Ureter (tissue), 1 donor: Measurements from ENCODE around the gene NDOR1. TPM values are rescaled to one million over a fixed set of nuclear protein-coding genes. Genes with fewer than 3 reads are reported as not detected.
A peak's percentile ranks its signal among the peaks of the same experiment; 100 is the strongest.
"Not testable (repeated sequence)": the region's sequence is repeated elsewhere in the genome, so short reads cannot be mapped to it uniquely, and the experiment has no call there.

Source experiments
- DNase-seq: peaks from one replicate; pipeline ENCODE4 v3.0.0-alpha.2; 2020; ENCODE audit warnings: low spot score
- total RNA-seq: library from RNA; stranded (reverse); gene quantifications from one replicate; pipeline ENCODE4 v1.2.4, GENCODE V29; 2023
- donor health status: DM: yes; HTN: yes; CAD: no.

NDOR1 gene
- total RNA-seq, 1 donor from 2014 or later: 20.3 TPM

DNA sequence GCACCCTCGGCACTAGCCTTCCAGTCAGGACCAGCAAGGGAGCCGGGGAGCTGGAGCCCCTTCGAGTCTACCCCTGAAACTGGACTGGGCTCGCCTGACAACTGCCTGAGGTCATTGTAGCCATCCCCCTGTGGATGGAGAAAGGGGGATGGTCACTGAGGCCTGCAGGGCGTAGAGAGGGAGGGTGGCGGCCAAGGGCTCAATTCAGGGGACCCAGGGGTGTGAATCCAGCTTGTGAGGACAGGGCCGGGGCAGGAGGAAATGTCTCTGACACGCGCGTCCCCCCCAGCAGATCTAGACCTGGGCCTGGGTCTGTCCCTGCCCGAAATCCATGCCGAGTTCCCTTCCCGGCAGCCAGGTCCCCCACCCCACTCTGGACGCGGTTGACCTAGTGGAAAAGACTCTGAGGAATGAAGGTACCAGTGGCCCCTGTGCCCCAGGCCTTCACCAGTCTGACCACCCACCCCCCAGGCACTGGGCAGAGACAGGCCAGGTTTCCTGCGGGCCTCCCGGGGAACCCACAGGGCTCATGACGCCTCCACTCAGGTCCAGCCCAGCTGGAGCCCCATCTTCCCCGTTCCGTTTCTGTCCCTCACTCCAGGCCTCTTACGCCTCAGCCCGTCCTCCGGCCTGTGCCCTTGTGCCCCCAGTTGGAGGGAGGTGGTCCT, 26.0 kb downstream of the NDOR1 start:
- no peak for DNase-seq

DNA sequence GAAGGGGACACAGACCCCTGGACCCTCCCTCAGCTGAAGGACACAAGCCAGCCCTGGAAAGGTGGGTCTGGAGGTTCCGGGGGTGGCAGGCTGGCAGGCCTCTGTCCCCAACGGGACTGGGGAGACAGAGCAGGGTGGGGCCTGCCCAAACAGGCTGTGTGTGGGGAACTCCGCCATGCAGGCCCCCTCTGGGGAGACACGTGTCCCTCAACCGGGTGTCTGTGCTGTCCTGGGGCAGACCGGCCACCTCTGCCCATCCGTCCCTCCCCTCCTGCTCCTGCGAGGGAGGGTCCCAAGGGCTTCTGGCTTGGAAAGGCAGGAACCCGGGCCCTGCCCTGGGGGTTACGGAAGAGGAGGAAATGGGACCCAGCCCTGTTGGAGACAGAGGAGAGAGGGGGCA, 26.6 kb downstream of the NDOR1 start:
- DNase-seq: no peak

DNA sequence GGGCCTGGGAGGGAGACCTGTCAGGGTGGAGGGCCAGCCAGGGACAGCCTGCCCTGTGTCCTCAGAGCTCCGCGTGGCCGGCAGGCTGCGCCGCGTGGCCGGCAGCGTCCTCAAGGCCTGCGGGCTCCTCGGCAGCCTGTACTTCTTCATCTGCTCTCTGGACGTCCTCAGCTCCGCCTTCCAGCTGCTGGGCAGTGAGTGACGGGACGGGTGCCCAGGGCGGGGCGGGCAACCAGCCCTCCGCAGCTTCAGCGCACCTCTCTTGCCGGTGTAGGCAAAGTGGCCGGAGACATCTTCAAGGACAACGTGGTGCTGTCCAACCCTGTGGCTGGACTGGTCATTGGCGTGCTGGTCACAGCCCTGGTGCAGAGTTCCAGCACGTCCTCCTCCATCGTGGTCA, 27.0 kb downstream of the NDOR1 start:
- DNase-seq: no peak

DNA sequence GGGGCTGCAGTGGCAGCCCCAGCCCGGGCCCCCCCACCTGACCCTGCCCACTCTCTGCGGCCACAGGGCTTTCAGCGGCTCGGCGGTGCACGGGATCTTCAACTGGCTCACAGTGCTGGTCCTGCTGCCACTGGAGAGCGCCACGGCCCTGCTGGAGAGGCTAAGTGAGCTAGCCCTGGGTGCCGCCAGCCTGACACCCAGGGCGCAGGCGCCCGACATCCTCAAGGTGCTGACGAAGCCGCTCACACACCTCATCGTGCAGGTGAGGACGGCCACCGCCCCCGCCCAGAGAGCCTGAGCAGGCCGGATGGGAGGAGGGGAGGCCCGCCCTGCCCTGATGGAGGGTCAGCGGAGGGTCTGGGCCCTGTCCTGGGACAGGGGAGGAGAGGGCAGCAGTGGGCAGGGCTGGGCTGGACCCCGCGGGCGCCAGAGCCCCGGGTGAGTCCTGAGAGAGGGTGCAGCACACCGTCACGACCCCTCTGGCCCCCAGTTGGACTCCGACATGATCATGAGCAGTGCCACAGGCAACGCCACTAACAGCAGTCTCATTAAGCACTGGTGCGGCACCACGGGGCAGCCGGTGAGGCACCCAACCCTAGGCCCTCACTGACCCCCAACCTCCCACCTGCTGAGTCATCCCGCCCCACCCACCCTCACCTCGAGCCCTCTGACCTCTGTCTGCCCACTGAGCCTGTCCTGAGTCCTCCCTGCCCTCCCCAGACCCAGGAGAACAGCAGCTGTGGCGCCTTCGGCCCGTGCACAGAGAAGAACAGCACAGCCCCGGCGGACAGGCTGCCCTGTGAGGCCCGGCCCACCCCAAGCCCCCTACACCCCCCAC, 27.9 kb downstream of the NDOR1 start:
- DNase-seq: no peak

DNA sequence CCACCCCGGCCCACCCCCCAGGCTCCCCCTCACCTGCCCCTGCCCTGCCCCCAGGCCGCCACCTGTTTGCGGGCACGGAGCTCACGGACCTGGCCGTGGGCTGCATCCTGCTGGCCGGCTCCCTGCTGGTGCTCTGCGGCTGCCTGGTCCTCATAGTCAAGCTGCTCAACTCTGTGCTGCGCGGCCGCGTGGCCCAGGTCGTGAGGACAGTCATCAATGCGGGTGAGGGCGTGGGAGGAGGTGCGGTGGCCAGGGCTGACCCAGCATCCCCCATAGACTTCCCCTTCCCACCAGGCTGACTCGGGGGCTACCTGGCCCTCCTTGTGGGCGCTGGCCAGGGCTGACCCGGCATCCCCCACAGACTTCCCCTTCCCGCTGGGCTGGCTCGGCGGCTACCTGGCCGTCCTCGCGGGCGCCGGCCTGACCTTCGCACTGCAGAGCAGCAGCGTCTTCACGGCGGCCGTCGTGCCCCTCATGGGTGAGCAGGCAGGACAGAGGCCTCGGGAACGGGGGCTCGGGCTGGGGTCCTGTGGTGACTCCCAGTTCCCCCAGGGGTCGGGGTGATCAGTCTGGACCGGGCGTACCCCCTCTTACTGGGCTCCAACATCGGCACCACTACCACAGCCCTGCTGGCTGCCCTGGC, 28.7 kb downstream of the NDOR1 start:
- DNase-seq: no peak

DNA sequence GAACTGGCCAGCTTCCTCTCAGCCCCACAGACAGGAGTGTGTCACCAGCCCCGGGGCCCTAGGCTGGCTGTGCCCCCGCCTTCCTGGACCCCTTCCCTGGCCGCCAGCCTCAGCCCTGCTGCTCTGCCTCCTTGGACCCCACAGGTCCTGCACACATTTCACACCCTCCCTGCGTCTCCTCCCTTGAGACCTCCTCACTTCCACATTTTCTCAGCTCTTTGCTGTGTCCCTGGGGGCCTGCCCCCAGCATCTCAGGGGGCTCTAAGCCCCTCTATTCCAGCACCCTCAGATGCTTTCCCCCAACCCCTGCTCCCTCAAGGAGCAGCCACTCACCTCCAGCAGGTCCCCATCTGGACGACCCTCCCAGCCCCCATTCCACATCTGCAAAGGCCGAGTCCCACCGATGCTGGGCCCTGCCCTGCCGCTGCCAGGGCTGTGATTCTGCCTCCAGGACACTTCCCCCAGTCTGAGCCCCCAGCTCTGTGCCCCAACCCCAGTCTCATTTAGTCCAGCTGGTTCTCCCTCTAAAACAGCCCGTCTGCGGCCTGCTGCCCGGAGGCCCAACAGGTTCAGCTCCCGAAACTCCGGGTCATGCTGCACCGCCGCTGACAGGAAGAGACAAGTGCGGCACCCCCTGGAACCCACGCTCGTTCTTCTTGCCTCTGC, 29.4 kb downstream of the NDOR1 start:
- DNase-seq: no peak

DNA sequence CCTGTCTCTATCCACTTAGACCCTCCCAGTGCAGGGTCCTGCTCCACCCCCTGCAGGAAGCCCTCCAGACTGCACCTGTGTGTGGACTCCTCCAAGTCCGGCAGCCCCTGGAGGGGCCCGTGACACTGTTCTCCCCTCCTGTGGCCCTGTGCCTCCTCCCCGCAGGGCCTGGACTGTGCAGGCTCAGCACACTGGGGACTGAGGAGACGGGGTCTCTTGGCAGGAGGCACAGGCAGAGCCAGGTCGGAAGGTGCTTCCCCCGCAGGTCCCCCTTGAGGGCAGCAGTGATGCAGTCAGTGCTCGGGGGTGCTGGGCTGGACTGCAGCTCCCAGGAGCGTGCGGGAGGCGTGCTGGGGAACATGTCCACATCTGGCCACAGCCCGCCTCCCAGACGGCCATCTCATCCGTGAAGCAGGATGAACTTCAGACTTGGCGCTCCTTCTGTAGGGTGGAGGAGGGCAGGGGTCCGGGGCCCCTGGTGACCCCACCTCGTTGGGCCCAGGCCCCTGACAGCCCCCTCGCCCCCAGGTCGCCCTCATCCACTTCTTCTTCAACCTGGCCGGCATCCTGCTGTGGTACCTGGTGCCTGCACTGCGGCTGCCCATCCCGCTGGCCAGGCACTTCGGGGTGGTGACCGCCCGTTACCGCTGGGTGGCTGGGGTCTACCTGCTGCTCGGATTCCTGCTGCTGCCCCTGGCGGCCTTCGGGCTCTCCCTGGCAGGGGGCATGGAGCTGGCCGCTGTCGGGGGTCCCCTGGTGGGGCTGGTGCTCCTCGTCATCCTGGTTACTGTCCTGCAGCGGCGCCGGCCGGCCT, 30.1 kb downstream of the NDOR1 start:
- no peak for DNase-seq

DNA sequence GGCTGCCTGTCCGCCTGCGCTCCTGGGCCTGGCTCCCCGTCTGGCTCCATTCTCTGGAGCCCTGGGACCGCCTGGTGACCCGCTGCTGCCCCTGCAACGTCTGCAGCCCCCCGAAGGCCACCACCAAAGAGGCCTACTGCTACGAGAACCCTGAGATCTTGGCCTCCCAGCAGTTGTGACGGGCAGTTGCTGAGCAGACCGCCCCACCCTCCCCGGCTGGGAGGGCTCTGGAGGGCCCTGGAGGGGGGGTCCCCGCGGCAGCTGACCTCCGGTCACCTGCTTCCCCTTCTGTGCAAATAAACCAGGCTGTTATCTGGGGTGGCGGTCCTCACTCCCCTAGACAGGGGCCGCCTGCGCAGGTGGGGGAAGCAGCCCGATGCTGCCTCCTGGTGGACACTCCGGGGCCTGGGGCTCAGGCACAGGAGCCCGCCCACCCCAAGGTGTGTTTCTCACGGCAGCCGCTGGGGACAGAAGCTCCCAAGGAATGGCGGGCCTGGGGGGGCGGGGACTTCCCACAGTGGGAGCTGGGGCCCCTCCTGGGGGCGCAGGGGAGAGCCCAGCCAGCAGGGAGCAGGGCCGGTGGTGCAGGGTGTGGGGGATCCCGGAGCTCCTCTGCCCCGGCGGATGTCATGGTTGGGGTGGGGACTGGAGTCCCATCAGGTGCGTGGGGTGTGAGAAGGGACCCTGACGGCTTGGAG, 30.9 kb downstream of the NDOR1 start:
- peak; percentile 92 for DNase-seq

DNA sequence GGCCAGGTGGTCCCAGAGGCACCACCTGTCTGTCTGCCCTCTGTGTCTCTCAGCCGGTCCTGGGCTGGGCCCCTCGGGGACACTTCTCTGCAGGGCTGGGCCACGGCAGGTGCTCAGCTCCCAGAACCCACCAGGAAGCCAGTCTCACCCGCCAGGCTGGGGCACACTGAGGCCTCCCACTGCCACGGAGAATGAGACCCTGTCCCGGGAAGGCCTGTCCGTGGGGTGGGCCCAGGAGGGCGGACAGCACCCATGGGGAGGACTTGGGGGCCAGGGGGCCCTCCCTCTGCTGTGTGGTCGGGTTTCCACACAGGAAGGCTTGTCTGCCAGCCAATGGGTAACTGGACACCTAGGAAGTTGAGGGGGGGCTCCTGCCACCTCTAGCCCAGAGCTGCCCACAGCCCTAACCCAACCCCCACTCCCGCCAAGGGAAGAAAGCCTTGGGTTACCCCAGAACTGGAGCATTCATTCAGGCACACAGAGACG, 31.5 kb downstream of the NDOR1 start:
- no peak for DNase-seq

DNA sequence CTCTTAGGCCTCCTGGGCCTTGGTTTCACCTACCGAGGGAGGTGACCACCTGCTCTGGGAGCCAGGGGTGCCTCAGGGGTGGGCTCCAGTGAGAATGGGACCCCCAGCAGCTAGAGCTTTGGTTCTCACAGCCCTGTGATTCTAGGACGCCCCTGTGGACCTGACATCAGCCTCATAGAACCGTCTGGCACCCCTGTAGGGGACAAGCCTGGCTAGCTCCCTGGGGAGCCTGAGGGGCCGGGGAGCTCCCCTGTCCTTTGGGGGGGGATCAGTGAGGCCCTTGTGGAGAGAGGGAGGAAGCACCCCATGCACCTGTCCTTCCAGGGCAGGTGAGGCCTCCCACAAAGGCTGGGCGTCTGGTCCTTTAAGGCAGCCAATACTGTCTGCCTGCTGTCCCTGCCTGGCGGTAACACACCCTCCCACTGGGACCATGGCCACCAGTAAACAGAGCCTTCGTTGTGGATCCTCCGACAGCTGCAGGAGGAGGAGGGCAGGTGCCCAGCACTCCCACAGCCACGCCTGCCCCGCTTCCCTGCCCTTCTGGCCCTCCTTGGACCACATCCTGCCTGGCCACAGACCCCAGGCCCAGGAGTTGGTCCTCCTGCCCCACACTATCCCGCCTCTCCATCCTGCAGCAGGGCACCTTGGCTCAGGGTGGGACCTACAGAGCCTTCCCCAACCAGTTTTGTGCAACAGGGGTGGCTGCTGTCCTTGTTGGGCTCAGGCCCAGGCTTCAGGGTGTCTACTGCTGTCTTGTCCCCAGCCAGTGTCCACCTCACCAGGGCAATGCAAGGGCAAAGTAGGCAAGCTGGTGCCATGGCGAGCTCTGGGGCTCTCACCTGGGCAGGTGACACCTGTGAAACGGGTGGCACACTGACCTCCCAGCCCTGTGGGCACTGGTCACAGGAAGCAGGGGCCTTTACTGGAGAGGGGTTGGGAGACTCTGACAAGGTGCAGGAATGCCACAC, 32.5 kb downstream of the NDOR1 start:
- DNase-seq: no peak

DNA sequence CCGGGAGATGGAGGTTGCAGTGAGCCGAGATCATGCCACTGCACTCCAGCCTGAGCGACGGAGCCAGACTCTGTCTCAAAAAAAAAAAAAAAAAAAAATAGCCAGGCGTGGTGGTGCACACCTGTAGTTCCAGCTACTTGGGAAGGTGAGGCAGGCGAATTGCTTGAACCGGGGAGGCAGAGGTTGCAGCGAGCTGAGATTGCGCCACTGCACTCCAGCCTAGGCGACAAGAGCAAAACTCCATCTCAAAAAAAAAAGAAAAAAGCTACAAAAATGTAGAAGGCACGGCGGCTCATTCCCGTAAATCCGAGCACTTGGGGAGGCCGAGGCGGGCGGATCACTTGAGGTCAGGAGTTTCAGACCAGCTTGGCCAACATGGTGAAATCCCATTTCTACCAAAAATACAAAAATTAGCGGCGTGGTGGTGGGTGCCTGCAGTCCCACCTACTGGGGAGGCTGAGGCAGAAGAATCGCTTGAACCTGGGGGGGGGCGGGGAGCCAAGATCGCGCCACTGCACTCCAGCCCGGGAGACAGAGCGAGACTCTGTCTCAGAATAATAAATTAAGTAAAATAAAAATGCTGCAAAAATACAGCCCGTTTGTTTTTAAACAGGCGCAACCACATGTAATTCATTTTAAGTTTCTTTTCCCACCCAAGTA, 34.2 kb downstream of the NDOR1 start:
- DNase-seq: not testable (repeated sequence)

DNA sequence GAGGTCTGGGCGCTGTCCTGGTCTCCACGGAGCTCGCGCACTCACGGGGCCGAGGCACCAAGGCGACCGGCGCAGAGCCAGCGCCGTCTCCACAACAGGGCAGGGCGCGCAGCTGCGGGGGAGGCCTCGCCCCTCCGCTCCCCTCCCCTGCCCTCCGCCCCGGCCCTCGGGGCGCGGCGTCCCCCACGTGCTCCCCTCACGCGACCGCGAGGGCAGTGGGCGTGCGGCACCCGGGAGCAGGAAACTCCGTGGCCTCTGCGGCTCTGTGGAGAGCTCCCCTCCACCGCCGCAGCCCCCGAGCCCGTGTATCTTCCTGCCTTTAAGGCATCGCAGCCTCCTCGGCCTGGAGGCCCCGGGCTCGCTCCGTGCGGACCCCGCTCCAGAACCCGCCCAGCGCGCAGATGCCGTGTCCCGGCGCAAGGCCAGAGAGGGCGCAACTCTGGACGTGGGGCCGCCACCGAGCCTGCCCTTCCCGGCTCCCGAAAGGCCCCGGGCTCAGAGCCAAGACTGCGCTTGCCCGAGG, 34.9 kb downstream of the NDOR1 start:
- no peak for DNase-seq

DNA sequence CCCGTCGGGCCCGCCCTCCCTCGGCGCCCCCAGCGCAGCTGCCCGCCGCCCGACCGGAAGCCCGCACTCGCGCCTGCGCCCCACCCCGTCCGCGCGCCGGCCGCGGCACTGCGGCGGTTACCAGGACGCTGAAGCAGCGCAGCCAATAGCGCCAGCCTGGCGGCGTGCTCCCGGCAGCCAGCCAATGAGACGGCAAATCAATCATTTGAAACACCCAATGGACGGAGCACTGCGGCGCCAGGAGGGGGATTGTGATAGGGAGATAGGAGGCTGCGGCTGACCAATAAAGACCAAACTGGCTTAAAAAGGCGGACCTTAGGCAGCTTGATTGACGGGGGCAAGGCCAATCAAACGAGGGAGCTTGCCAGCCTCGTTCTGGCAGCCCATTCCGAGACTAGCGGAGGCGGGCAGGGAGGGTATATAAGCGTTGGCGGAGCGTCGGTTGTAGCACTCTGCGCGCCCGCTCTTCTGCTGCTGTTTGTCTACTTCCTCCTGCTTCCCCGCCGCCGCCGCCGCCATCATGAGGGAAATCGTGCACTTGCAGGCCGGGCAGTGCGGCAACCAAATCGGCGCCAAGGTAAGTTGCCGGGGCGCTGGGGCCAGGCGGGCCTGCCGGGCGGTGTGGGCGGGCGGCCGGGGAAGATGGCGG, 35.5 kb downstream of the NDOR1 start, which contains the start of gene TUBB4B:
TSS of gene TUBB4B (plus strand) at position 447 of the 649 bp plus-strand sequence. CDS start at position 521, 74 bp downstream.
- peak; percentile 100 for DNase-seq

DNA sequence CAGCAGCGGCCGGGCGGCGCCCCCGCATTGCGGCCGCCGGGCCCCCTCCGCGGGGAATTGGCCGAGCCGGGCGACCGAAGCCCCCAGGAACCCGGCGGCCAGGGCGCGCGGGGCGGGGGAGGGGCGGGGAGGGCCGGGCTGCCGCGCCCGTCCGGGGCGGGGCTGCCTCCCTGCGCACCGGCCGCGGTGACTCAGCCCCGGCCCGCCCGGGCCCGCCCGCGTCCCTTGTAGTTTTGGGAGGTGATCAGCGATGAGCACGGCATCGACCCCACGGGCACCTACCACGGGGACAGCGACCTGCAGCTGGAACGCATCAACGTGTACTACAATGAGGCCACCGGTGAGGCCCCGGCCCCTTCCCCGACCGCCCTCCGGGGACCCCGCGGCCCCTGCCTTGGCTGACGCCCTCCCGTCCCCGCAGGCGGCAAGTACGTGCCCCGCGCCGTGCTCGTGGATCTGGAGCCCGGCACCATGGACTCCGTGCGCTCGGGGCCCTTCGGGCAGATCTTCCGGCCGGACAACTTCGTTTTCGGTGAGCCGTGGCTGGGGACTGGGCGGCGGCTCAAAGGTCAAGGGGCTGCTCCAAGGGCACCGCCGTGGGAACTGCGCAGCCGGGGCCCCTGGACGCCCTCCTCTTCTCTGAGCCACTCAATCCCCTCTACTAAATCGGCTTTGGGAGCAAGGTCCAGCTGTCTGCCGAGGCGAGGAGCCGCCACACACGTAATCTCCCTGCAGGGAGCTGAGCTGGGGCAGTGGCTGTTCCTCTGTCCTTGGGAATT, 36.2 kb downstream of the NDOR1 start:
- no peak for DNase-seq

DNA sequence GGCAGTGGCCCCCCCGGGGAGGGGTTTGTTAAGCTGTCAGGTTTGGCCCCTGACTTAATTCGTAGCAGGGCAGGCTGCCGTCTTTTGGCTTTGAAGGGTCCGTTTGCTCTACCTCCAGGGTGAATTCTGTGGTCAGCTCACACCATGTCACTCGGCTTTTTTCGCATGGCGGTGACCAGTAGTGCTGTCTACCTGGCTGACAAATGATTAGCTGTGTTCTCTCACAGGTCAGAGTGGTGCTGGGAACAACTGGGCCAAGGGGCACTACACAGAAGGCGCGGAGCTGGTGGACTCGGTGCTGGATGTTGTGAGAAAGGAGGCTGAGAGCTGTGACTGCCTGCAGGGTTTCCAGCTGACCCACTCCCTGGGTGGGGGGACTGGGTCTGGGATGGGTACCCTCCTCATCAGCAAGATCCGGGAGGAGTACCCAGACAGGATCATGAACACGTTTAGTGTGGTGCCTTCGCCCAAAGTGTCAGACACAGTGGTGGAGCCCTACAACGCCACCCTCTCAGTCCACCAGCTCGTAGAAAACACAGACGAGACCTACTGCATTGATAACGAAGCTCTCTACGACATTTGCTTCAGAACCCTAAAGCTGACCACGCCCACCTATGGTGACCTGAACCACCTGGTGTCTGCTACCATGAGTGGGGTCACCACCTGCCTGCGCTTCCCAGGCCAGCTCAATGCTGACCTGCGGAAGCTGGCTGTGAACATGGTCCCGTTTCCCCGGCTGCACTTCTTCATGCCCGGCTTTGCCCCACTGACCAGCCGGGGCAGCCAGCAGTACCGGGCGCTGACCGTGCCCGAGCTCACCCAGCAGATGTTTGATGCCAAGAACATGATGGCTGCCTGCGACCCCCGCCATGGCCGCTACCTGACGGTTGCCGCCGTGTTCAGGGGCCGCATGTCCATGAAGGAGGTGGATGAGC, 37.0 kb downstream of the NDOR1 start:
- DNase-seq: no peak

DNA sequence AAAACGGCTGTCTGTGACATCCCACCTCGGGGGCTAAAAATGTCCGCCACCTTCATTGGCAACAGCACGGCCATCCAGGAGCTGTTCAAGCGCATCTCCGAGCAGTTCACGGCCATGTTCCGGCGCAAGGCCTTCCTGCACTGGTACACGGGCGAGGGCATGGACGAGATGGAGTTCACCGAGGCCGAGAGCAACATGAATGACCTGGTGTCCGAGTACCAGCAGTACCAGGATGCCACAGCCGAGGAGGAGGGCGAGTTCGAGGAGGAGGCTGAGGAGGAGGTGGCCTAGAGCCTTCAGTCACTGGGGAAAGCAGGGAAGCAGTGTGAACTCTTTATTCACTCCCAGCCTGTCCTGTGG, 37.7 kb downstream of the NDOR1 start:
- DNase-seq: not testable (repeated sequence)
